Neural cell (in vitro differentiated cells): ENCODE results near the gene HNRNPA2B1.

Experiments used
- EP300 ChIP-seq: fragments of 450-650 bp; conservative IDR thresholded peaks from 2 replicates; pipeline ENCODE4 v1.6.1; 2014; ENCODE audit warnings: antibody characterized with exemption, mild to moderate bottlenecking, moderate library complexity; ENCODE audit not compliant: poor library complexity, severe bottlenecking
- EZH2 ChIP-seq: fragments of 200-600, 300-800 bp; shearing (Covaris generic), sonication (generic); IDR thresholded peaks from 2 replicates; pipeline ENCODE4 v1.6.1; 2014; ENCODE audit warnings: antibody characterized with exemption, low read length, borderline replicate concordance, mild to moderate bottlenecking; ENCODE audit not compliant: insufficient read depth, poor library complexity, severe bottlenecking
- POLR2AphosphoS5 ChIP-seq: IDR thresholded peaks from 2 replicates; pipeline ENCODE4 v1.6.1; 2012
- TAF1 ChIP-seq: IDR thresholded peaks from 2 replicates; pipeline ENCODE4 v1.6.1; 2012; ENCODE audit warnings: low read depth
- TF ChIP-seq, protein P1 (sequence below): fragments of 450-650 bp; IDR thresholded peaks from 2 replicates; pipeline ENCODE4 v1.5.1; 2014; ENCODE audit warnings: antibody characterized with exemption, mild to moderate bottlenecking, moderate library complexity; ENCODE audit not compliant: poor library complexity, severe bottlenecking
- TF ChIP-seq, protein P2 (sequence below): IDR thresholded peaks from 2 replicates; pipeline ENCODE4 v1.6.1; 2012; ENCODE audit warnings: borderline replicate concordance

DNA sequence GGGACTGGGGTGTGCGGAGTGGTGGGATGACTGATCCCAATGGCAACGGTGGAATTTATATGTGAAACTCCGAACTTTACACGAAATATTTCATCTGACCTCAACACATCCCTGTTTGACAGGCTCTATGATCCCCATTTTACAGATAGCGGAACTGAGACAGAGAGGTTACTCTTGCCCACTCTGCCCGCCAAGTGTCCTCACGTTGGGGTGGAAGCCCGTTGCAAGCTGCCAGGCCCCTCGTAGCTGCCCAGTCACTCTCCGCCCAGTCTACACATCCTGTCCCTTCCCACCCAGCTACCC, 48.9 kb downstream of the HNRNPA2B1 start:
- TF ChIP-seq, protein P1, sequence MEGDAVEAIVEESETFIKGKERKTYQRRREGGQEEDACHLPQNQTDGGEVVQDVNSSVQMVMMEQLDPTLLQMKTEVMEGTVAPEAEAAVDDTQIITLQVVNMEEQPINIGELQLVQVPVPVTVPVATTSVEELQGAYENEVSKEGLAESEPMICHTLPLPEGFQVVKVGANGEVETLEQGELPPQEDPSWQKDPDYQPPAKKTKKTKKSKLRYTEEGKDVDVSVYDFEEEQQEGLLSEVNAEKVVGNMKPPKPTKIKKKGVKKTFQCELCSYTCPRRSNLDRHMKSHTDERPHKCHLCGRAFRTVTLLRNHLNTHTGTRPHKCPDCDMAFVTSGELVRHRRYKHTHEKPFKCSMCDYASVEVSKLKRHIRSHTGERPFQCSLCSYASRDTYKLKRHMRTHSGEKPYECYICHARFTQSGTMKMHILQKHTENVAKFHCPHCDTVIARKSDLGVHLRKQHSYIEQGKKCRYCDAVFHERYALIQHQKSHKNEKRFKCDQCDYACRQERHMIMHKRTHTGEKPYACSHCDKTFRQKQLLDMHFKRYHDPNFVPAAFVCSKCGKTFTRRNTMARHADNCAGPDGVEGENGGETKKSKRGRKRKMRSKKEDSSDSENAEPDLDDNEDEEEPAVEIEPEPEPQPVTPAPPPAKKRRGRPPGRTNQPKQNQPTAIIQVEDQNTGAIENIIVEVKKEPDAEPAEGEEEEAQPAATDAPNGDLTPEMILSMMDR: no peak
- no peak for TF ChIP-seq EZH2
- TF ChIP-seq POLR2AphosphoS5: no peak
- no peak for TF ChIP-seq EP300
- TF ChIP-seq, protein P2, sequence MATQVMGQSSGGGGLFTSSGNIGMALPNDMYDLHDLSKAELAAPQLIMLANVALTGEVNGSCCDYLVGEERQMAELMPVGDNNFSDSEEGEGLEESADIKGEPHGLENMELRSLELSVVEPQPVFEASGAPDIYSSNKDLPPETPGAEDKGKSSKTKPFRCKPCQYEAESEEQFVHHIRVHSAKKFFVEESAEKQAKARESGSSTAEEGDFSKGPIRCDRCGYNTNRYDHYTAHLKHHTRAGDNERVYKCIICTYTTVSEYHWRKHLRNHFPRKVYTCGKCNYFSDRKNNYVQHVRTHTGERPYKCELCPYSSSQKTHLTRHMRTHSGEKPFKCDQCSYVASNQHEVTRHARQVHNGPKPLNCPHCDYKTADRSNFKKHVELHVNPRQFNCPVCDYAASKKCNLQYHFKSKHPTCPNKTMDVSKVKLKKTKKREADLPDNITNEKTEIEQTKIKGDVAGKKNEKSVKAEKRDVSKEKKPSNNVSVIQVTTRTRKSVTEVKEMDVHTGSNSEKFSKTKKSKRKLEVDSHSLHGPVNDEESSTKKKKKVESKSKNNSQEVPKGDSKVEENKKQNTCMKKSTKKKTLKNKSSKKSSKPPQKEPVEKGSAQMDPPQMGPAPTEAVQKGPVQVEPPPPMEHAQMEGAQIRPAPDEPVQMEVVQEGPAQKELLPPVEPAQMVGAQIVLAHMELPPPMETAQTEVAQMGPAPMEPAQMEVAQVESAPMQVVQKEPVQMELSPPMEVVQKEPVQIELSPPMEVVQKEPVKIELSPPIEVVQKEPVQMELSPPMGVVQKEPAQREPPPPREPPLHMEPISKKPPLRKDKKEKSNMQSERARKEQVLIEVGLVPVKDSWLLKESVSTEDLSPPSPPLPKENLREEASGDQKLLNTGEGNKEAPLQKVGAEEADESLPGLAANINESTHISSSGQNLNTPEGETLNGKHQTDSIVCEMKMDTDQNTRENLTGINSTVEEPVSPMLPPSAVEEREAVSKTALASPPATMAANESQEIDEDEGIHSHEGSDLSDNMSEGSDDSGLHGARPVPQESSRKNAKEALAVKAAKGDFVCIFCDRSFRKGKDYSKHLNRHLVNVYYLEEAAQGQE: no peak
- TF ChIP-seq TAF1: no peak
